A549 (cell line): ENCODE results near the gene CYLD. TPM values are rescaled to one million over a fixed set of nuclear protein-coding genes. Genes with fewer than 3 reads are reported as not detected.

ENCODE experiments used
- ATAC-seq, 2 experiments: fragments of 200-7000 bp in 1 of 2; fragments of >200 bp in 1 of 2; cut with Nextera tagmentation in 1 of 2; cut with Tn5 transposase in 1 of 2; 3 replicates each; pipeline versions ENCODE4 v1.8.0 to v1.9.1; 2018 to 2020; ENCODE audit warnings: mild to moderate bottlenecking in 1 of 2, moderate library complexity in 1 of 2
- CTCF ChIA-PET: fragments of 300-600 bp; sonication (Branson Sonifier 250); formaldehyde crosslinking; extraction: SDS; loops from one replicate; lab custom pipeline; 2021; ENCODE audit warnings: antibody characterized with exemption, inconsistent platforms; lab: Yijun Ruan, JAX
- POLR2A ChIA-PET: fragments of 350-600 bp; formaldehyde crosslinking; extraction: SDS; loops from one replicate; lab custom pipeline; 2021; ENCODE audit warnings: antibody characterized with exemption, inconsistent platforms; lab: Yijun Ruan, JAX
- DNase-seq, 2 experiments: peaks; one replicate each; pipeline versions ENCODE4 v3.0.0 to v3.0.0-alpha.2; 2011 to 2016; ENCODE audit warnings: low read depth in 1 of 2, low spot score in 1 of 2
- FAIRE-seq: peaks from 2 replicates; lab custom pipeline; 2011; peaks lifted over from hg19 to GRCh38; lab: Jason Lieb, UNC
- H3K27ac ChIP-seq, 2 experiments: fragments of >200 bp; sonication (Bioruptor Twin); formaldehyde crosslinking; 3 replicates each; pipeline ENCODE4 v1.5.1; 2016 to 2017
- H3K4me1 ChIP-seq: fragments of >200 bp; sonication (Bioruptor Twin); formaldehyde crosslinking; 3 replicates; pipeline ENCODE4 v1.6.1; 2016
- H3K4me2 ChIP-seq: fragments of >200 bp; sonication (Bioruptor Twin); formaldehyde crosslinking; 3 replicates; pipeline ENCODE4 v1.6.1; 2016
- H3K4me3 ChIP-seq: fragments of >200 bp; sonication (Bioruptor Twin); formaldehyde crosslinking; 3 replicates; pipeline ENCODE4 v1.5.1; 2016
- H3K9me3 ChIP-seq: fragments of >200 bp; sonication (Bioruptor Twin); formaldehyde crosslinking; 3 replicates; pipeline ENCODE4 v1.6.1; 2016
- CBX2 ChIP-seq: fragments of 200-600 bp; sonication (generic); IDR thresholded peaks from 2 replicates; pipeline ENCODE4 v1.6.1; 2016; ENCODE audit warnings: low read depth, mild to moderate bottlenecking, borderline replicate concordance
- CEBPB ChIP-seq, 2 experiments: fragments of >200 bp in 1 of 2; sonication (Bioruptor Twin) in 1 of 2; formaldehyde crosslinking in 1 of 2; IDR thresholded peaks; 2 replicates each; pipeline ENCODE4 v1.6.1; 2012 to 2016
- CHD4 ChIP-seq: fragments of 200-600 bp; sonication (generic); IDR thresholded peaks from 2 replicates; pipeline ENCODE4 v1.6.1; 2016; ENCODE audit warnings: antibody characterized with exemption, mild to moderate bottlenecking, borderline replicate concordance
- EHF ChIP-seq: fragments of 250-450 bp; sonication (Bioruptor Pico); IDR thresholded peaks from 2 replicates; pipeline ENCODE4 v1.5.0; 2020; ENCODE audit warnings: mild to moderate bottlenecking
- ELK1 ChIP-seq: fragments of 150-350 bp; IDR thresholded peaks from 2 replicates; pipeline ENCODE4 v1.6.1; 2014; ENCODE audit warnings: low read depth, mild to moderate bottlenecking, low read length
- GATA3 ChIP-seq: IDR thresholded peaks from 2 replicates; pipeline ENCODE4 v1.6.1; 2012; ENCODE audit warnings: borderline replicate concordance
- HES2 ChIP-seq: fragments of >200 bp; sonication (Bioruptor Twin); formaldehyde crosslinking; IDR thresholded peaks from 2 replicates; pipeline ENCODE4 v1.6.1; 2016
- MYC ChIP-seq: IDR thresholded peaks from 2 replicates; pipeline ENCODE4 v1.6.1; 2012; ENCODE audit warnings: mild to moderate bottlenecking, inconsistent platforms, low read length, improper control_type of control experiment, borderline replicate concordance
- NPAS2 ChIP-seq: fragments of 250-450 bp; sonication (Bioruptor Pico); IDR thresholded peaks from 2 replicates; pipeline ENCODE4 v1.8.0; 2022; ENCODE audit warnings: mild to moderate bottlenecking, moderate library complexity, borderline replicate concordance
- POLR2A ChIP-seq: IDR thresholded peaks from 2 replicates; pipeline ENCODE4 v1.6.1; 2012; ENCODE audit warnings: mild to moderate bottlenecking, low read length
- RARB ChIP-seq: fragments of 250-450 bp; sonication (Bioruptor Pico); IDR thresholded peaks from 2 replicates; pipeline ENCODE4 v1.8.0; 2021; ENCODE audit warnings: mild to moderate bottlenecking, moderate library complexity
- REST ChIP-seq: fragments of 200-600 bp; sonication (generic); IDR thresholded peaks from 2 replicates; pipeline ENCODE4 v1.6.1; 2016; ENCODE audit warnings: antibody characterized with exemption, mild to moderate bottlenecking, moderate library complexity
- RFX5 ChIP-seq: fragments of 450-650 bp; IDR thresholded peaks from 2 replicates; pipeline ENCODE4 v1.7.1; 2014; ENCODE audit warnings: antibody characterized with exemption, mild to moderate bottlenecking, moderate library complexity
- RNF2 ChIP-seq: fragments of 200-600 bp; sonication (generic); IDR thresholded peaks from 2 replicates; pipeline ENCODE4 v1.6.1; 2016; ENCODE audit warnings: low read depth, mild to moderate bottlenecking, antibody characterized with exemption, moderate library complexity, borderline replicate concordance
- SMC3 ChIP-seq: fragments of >200 bp; sonication (Bioruptor Twin); formaldehyde crosslinking; IDR thresholded peaks from 3 replicates; pipeline ENCODE4 v1.6.1; 2018; ENCODE audit warnings: inconsistent platforms
- TFCP2L1 ChIP-seq: fragments of 250-450 bp; sonication (Bioruptor Pico); IDR thresholded peaks from 2 replicates; pipeline ENCODE4 v1.5.0; 2021; ENCODE audit warnings: mild to moderate bottlenecking
- TP53 ChIP-seq: fragments of 250-450 bp; sonication (Bioruptor Pico); IDR thresholded peaks from 2 replicates; pipeline ENCODE4 v1.5.0; 2021; ENCODE audit warnings: mild to moderate bottlenecking, moderate library complexity
- ZNF302 ChIP-seq: fragments of 250-450 bp; sonication (Bioruptor Pico); IDR thresholded peaks from 2 replicates; pipeline ENCODE4 v1.9.0; 2021; ENCODE audit warnings: inconsistent platforms, mild to moderate bottlenecking, moderate library complexity
- WGBS: methylation state at CpG from one replicate; pipeline ENCODE4 v1.1.6; 2017; ENCODE audit errors: missing lambda C conversion rate; 5-methylcytosine and 5-hydroxymethylcytosine counted together
- polyA plus RNA-seq, 4 experiments: library from polyadenylated mRNA; depleted of rRNA in 3 of 4; stranded (reverse); fragments of >200 nt; fragmentation: RNase III in 1 of 4; extraction: RNeasy Plus Mini Kit Qiagen cat#74134 plus additional on column Dnase treatment in 1 of 4; gene quantifications; 2 replicates in 3 of 4; 3 replicates in 1 of 4; pipeline ENCODE4 v1.2.3, GENCODE V29; 2011 to 2017

Gene CYLD
- polyA plus RNA-seq, 2 of the 4 experiments (the other 2 are of a cell fraction) = 6.5 to 12.7 TPM

- no peak for TF ChIP-seq NPAS2
- TF ChIP-seq SMC3 = no peak
- TF ChIP-seq CHD4 = no peak
- TF ChIP-seq RNF2 = no peak
- no peak for TF ChIP-seq TFCP2L1 (CRISPR knock-in tag)
- no peak for TF ChIP-seq POLR2A
- TF ChIP-seq GATA3 = no peak
- no peak for TF ChIP-seq RFX5
- no peak for TF ChIP-seq MYC
- CTCF ChIA-PET = no interaction called here
These were observed 92.8 kb downstream of the CYLD start for GRCh38 chr16:50834701-50835100.

GRCh38 chr16:50835358-50836060 is 93.6 kb downstream of the CYLD start:
- POLR2A ChIA-PET = no interaction called here
- ATAC-seq = no peak
- WGBS = 20% methylated on average over 10 of the region's 10 CpGs

More at GRCh38 chr16:50834701-50835100, 92.8 kb downstream of the CYLD start:
- Histone ChIP-seq H3K4me3 (no peak overlapping the region), H3K27ac (no peak overlapping the region), H3K4me2 (no peak overlapping the region), H3K9me3 (no peaks in the 10 kb centered on the region; the same call in 2 of the 3 replicates), H3K4me1 (no peaks in the 10 kb centered on the region)
- no peak for FAIRE-seq
- DNase-seq = no peak
- POLR2A ChIA-PET = no interaction called here
- ATAC-seq = no peak
- WGBS = 4% methylated on average over 4 of the region's 4 CpGs

More at GRCh38 chr16:50835358-50836060, 93.6 kb downstream of the CYLD start:
- CTCF ChIA-PET = no interaction called here
- DNase-seq = no peak
- no peaks in the 10 kb centered on the region for H3K4me1 ChIP-seq
- no peak for FAIRE-seq
- H3K4me3 ChIP-seq = no peak overlapping the region
- TF ChIP-seq TFCP2L1 (CRISPR knock-in tag) = no peak
- TF ChIP-seq ELK1 = no peak
- TF ChIP-seq EHF (CRISPR knock-in tag) = no peak
- TF ChIP-seq TP53 (CRISPR knock-in tag) = no peak
- no peak for TF ChIP-seq REST
- no peak for TF ChIP-seq RARB (CRISPR knock-in tag)
- no peak for TF ChIP-seq CBX2
- TF ChIP-seq ZNF302 (CRISPR knock-in tag) = no peak
- no peak for TF ChIP-seq HES2
- no peak for TF ChIP-seq CEBPB (IDR thresholded peaks at IDR 0.05)
- H3K27ac ChIP-seq = no peak overlapping the region
- no peak overlapping the region for H3K4me2 ChIP-seq
- H3K9me3 ChIP-seq = no peaks in the 10 kb centered on the region; the same call in 2 of the 3 replicates
